Calu3 (cell line): ENCODE data around the gene ASB6. TPM values are rescaled to one million over a fixed set of nuclear protein-coding genes. Genes with fewer than 3 reads are reported as not detected.

ENCODE experiments used
- BruUV-seq: library from RNA; stranded (reverse); fragments of 400-500 nt; replicated peaks from 2 replicates; lab custom pipeline; 2021; lab: Mats Ljungman, UMichigan
- CTCF ChIA-PET: fragments of 300-600 bp; sonication (Branson Sonifier 250); formaldehyde crosslinking; loops from one replicate; lab custom pipeline; 2022; ENCODE audit warnings: antibody characterized with exemption; lab: Charles Lee
- DNase-seq: peaks from one replicate; pipeline ENCODE4 v3.0.0; 2022
- H3K27ac Mint-ChIP-seq: one replicate; pipeline ENCODE4 v1.8.0; 2022; ENCODE audit warnings: mixed read lengths; ENCODE audit not compliant: unreplicated experiment
- H3K27me3 Mint-ChIP-seq: one replicate; pipeline ENCODE4 v1.8.0; 2022; ENCODE audit warnings: mixed read lengths; ENCODE audit not compliant: unreplicated experiment
- H3K36me3 Mint-ChIP-seq: one replicate; pipeline ENCODE4 v1.8.0; 2022; ENCODE audit warnings: mild to moderate bottlenecking, moderate library complexity, mixed read lengths; ENCODE audit not compliant: insufficient read depth, unreplicated experiment
- H3K4me1 Mint-ChIP-seq: one replicate; pipeline ENCODE4 v1.8.0; 2022; ENCODE audit warnings: mild to moderate bottlenecking, low read depth, mixed read lengths; ENCODE audit not compliant: unreplicated experiment
- H3K4me3 Mint-ChIP-seq: one replicate; pipeline ENCODE4 v1.8.0; 2022; ENCODE audit warnings: mild to moderate bottlenecking, low read depth, moderate library complexity, mixed read lengths; ENCODE audit not compliant: unreplicated experiment
- H3K9me3 Mint-ChIP-seq: one replicate; pipeline ENCODE4 v1.8.0; 2022; ENCODE audit warnings: low read depth, mixed read lengths; ENCODE audit not compliant: unreplicated experiment
- intact Hi-C: fragments of 100-400 bp; cut with micrococcal nuclease; formaldehyde crosslinking; loops from one replicate; pipeline ENCODE4 v1.10.0; 2022; ENCODE audit not compliant: unreplicated experiment
- total RNA-seq: library from RNA; stranded (reverse); gene quantifications from 2 replicates; pipeline ENCODE4 v1.2.3, GENCODE V29; 2022
- TF ChIP-seq, protein P1 (sequence below): fragments of 200-600 bp; IDR thresholded peaks from one replicate; pipeline ENCODE4 v1.8.0; 2022; ENCODE audit warnings: antibody characterized with exemption; ENCODE audit not compliant: unreplicated experiment

Gene ASB6
- total RNA-seq, 1 experiment from 2014 or later, result 15.5 TPM

DNA sequence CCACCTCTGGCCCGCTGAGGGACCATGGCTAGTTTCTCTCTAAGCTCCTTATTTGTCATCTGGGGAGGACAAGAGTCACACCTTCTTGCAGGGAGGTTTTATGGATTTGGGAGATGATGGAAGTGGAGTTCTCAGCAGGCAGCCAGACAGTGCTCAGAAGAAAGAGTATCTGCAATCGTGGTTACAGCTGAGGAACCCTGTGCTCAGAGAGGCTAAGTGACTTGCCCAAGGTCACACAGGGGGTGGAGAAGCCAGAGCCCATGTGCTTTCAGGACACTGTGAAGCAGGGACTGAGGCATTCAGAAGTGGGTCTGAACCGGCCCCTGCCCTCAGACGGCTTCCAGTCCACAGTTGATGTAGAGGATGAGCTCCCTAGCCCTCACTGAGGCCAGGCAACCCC is 34.3 kb upstream of the ASB6 start:
- H3K9me3 Mint-ChIP-seq, result no peaks in the 10 kb centered on the region
- CTCF ChIA-PET, result no interaction called here

DNA sequence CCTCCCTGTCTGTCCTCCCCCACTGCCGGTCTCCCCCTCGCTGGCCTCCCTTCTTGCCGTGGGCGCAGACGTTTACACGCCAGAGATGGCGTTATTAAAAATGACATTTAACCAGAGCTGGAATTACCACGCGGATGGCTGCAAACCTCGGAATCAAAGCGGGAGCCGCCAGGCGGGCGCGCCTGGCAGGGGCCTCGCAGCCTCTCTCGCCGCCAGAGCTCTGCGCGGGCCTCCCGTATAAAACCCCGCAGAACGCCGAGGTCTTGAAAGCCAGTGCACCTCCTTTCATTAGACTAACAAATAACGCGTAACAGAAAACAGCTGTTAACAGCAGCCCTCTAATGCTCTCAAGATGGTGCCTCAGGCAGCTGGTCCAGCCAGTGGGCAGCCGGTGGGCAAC is 33.7 kb upstream of the ASB6 start:
- no peak for DNase-seq
- BruUV-seq, result no TSS peak
- Mint-ChIP-seq H3K4me1 (no peaks in the 10 kb centered on the region), H3K27ac (no peak overlapping the region), H3K4me3 (no peak overlapping the region), H3K9me3 (no peaks in the 10 kb centered on the region), H3K27me3 (peaks cover 57% of the 10 kb centered on the region), H3K36me3 (no peaks in the 10 kb centered on the region)
- intact Hi-C loops, result no loop called here
- TF ChIP-seq, protein P1, sequence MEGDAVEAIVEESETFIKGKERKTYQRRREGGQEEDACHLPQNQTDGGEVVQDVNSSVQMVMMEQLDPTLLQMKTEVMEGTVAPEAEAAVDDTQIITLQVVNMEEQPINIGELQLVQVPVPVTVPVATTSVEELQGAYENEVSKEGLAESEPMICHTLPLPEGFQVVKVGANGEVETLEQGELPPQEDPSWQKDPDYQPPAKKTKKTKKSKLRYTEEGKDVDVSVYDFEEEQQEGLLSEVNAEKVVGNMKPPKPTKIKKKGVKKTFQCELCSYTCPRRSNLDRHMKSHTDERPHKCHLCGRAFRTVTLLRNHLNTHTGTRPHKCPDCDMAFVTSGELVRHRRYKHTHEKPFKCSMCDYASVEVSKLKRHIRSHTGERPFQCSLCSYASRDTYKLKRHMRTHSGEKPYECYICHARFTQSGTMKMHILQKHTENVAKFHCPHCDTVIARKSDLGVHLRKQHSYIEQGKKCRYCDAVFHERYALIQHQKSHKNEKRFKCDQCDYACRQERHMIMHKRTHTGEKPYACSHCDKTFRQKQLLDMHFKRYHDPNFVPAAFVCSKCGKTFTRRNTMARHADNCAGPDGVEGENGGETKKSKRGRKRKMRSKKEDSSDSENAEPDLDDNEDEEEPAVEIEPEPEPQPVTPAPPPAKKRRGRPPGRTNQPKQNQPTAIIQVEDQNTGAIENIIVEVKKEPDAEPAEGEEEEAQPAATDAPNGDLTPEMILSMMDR, result no peak
- CTCF ChIA-PET, result no interaction called here

More for the DNA sequence above, 34.3 kb upstream of the ASB6 start:
- intact Hi-C loops, result no loop called here
- no peaks in the 10 kb centered on the region for H3K36me3 Mint-ChIP-seq
- H3K27me3 Mint-ChIP-seq, result peaks cover 57% of the 10 kb centered on the region
- TF ChIP-seq, protein P1, result no peak
- no peak overlapping the region for H3K27ac Mint-ChIP-seq
- no TSS peak for BruUV-seq
- DNase-seq, result no peak
- H3K4me1 Mint-ChIP-seq, result no peaks in the 10 kb centered on the region
- no peak overlapping the region for H3K4me3 Mint-ChIP-seq

DNA sequence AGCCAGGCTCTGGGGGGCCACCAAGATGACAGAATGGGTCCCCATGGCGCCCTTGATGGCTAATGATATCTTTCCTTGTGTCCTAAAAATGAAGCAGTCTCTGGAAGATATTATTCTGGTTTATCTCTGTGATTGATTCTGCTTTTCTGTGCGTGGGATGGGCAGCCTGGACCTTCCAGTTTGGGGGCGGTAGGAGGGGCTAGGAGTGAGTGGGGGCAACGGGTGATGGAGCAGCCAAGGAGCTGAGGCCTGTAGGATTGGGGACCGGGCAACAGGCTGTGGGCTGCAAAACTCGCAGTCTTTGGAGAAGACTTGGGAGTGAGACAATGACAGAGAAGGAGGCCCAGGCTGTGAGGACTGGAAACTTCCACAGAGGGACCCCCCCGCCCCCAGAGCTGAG is 32.3 kb upstream of the ASB6 start:
- TF ChIP-seq, protein P1, result no peak
- CTCF ChIA-PET, result no interaction called here
- Mint-ChIP-seq H3K36me3 (no peaks in the 10 kb centered on the region), H3K27me3 (peaks cover 57% of the 10 kb centered on the region), H3K9me3 (no peaks in the 10 kb centered on the region), H3K4me3 (no peak overlapping the region), H3K27ac (no peak overlapping the region), H3K4me1 (no peaks in the 10 kb centered on the region)
- no TSS peak for BruUV-seq
- intact Hi-C loops, result no loop called here
- no peak for DNase-seq

GRCh38 chr9:129673602-129674001 is 31.7 kb upstream of the ASB6 start:
- Mint-ChIP-seq H3K27me3 (peaks cover 53% of the 10 kb centered on the region), H3K4me1 (no peaks in the 10 kb centered on the region), H3K36me3 (no peaks in the 10 kb centered on the region), H3K4me3 (no peak overlapping the region), H3K27ac (no peak overlapping the region), H3K9me3 (no peaks in the 10 kb centered on the region)
- BruUV-seq, result no TSS peak
- no peak for DNase-seq
- TF ChIP-seq, protein P1, result no peak
- intact Hi-C loops, result no loop called here
- CTCF ChIA-PET, result no interaction called here
